SKM-1 treated with dmso at 0.1 percent for 144 hours (cell line): ENCODE results near the gene EDN1.

Experiments
- DNase-seq: peaks from one replicate; lab custom pipeline; 2025; ENCODE audit not compliant: unreplicated experiment; lab: John Stamatoyannopoulos, UW

EDN1 gene

GRCh38 chr6:12269110-12269509 lies 21.1 kb upstream of the EDN1 start:
- DNase-seq, result peak; percentile 72

GRCh38 chr6:12270551-12271230 lies 19.5 kb upstream of the EDN1 start:
- DNase-seq, result no peak

- no peak for DNase-seq
Observed at GRCh38 chr6:12271594-12271993, 18.6 kb upstream of the EDN1 start.

DNA sequence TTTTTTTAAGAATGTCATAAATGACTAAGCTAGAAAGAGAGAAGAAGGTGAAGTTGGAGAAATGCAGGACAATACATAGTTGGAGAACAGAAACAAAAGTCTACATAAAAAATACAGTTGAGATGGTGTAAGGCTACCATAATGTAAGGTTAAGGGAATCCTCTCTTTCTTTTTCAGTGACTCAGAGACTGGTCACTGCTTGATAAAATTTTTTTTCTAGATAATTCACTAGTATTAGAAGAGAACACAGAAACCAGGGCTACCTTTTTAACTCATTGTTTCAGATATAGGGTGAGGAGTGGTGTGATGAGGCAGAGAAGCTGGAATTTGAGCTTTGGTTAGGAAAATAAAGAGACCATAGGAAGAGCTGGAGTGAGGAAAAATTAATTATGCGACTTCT lies 18.2 kb upstream of the EDN1 start:
- DNase-seq, result no peak

DNA sequence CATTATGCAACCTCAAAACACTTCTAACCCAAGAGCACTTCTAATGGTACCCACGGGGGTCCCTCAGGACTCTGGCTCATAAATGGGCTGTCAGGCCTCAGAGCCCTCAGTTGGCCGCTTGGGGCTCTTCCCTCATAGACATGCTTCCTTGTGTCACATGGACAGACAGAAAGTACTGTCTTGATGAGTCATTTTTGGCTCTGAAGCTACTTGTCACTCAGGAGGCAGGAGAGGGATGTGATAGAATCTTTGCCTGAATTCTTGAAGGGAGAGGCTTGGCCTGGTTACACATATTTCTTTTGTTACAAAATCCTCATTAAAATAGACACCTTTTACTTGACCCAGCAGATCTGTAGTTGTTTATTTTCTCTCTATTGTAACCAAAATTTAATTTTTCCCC lies 15.1 kb upstream of the EDN1 start:
- DNase-seq, result no peak

DNA sequence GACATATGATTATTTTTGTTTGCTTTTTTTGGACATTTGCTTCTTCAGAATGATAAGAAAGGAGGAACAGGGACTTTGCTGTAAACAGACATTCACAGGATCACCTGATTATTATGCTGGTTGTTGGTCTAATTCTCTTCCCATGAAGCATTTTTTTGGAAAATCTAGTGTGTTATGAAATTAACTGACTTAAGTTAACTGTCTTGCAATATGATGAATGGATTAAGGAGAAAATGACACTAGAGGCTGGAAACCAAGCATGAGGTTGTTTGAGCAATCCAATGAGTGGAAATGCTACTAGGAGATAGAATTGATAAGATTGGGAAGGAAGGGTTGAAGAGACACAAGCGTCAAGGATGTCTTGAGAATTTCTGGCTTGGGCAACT lies 13.2 kb upstream of the EDN1 start:
- DNase-seq, result no peak

- no peak for DNase-seq
Observed at GRCh38 chr6:12277386-12277785, 12.8 kb upstream of the EDN1 start.

GRCh38 chr6:12278915-12279314 lies 11.2 kb upstream of the EDN1 start:
- DNase-seq, result no peak

DNA sequence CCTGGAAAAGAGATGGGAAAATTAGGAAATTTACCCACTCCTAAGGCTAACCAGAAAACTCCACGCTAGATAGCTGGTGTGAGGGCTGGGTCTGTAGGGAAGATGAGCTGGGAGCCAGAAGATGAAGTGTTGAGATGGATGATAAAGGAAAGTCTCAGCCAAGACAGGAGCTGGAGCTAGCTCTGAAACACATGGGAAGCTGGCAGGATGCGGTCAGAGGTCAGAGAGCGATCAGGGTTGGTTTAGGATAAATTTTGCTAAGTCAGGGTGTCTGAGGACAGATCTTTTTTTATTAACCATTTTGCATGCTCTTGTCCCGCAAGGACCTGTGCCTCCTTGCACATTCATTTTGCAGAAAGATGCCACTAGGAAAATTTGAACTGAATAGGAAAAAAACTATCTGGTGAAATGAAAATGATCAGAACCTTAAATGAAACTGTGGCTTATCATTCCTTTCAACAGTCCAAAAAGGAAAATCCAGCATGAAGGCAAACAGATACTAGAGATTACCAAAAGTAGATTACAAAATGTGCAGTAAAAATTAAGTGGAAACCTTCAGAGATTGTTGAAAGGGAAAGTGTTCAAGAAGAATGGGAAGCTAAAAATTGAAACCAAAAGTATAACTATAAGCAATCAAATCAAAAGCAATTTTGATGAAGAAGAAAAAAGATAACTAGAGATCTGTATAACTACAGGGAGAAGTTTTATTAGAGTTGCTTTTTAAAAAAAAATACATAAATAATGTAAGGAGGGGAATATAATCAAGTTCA lies 10.7 kb upstream of the EDN1 start:
- no peak for DNase-seq

DNA sequence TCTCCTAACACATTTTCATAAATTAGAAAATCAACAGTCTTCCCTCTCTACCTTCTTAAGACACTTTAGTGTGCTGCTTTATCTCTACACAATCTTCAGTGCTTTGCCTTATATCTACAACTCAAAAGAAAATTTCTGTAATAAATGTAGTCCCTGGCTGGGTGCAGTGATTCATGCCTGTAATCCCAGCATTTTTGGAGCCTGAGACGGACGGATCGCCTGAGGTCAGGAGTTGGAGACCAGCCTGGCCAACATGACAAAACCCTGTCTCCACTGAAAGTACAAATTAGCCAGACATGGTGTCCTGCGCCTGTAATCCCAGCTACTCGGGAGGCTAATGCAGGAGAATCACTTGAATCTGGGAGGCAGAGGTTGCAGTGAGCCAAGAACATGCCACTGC lies 9.7 kb upstream of the EDN1 start:
- DNase-seq, result no peak

DNA sequence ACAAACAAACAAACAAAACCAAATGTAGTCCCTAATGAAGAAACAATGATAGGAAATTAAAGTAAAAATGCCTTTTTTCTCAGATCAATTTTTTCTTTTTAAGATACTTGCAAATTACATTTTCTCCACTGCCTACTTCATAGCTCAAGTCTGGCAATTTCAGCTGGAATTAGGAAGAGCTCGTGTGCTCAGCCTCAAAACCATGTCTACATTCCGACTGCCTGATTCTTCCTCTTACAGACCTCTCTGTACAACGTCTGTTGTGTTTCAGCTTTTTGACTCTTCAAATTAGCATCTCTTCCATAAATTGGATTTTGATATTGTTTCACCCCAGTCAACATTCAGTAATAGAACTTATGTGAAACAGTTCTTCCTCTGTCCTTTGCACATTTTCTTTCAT lies 9.3 kb upstream of the EDN1 start:
- DNase-seq, result no peak

DNA sequence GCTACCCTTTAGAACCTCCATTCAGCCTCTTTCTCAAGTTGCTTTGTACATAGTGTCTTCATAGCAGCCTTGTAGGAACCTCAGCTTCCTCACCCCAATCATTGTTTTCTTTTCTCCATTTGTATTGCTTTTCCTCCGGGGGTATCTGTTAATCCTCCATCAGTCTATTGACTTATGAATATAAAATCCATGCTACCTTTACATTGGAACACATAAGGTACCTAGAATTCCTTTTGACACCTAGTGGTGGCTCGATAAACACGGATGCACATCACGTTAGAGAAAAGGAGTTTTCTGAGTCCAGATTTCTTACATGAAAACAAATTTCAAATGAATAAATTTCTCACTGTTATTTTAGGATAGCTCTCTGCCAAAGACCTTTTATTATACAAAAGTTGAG lies 6.3 kb upstream of the EDN1 start:
- DNase-seq, result no peak

- peak; percentile 63 for DNase-seq
Observed at GRCh38 chr6:12286373-12287110, 3.6 kb upstream of the EDN1 start.

DNA sequence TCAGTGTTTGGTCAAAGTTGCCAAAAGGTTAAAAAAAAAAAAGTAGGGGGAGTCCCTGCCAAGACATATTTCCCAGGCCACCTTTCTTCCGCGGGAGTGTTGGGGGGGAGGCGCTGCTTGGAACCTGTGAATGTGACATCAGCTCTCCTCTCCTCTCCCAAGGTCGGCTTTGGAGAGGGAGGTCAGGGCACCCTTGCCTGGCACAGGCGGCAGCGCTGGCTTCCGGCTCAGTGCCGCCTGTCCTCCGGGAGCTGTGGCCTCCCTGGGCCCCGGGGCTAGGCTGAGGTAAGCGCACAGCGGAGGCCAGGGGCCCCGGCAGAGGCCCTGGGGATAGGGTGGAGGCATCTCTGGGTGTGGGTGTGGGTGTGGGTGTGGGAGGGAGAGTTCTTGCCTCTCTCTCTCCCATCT lies 1.9 kb upstream of the EDN1 start:
- no peak for DNase-seq

DNA sequence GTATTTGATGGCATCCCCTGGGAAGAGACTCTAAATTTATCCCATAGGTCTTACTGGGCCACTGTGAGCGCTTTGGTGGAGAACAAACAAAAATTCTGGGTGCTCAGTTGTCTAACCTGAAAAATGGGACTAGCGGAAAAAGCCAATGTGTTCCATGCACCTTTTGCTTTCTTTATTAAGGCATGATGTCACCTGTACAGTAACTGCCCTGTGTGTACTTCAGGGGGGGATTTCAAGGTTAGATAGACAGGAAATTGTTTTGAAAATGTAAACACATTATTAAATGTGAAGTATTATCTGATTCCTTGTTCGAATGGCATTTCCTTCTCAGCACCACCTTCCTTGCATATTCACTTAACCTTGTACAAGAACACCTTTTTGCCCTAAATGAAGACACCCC lies 1.2 kb upstream of the EDN1 start:
- no peak for DNase-seq

DNA sequence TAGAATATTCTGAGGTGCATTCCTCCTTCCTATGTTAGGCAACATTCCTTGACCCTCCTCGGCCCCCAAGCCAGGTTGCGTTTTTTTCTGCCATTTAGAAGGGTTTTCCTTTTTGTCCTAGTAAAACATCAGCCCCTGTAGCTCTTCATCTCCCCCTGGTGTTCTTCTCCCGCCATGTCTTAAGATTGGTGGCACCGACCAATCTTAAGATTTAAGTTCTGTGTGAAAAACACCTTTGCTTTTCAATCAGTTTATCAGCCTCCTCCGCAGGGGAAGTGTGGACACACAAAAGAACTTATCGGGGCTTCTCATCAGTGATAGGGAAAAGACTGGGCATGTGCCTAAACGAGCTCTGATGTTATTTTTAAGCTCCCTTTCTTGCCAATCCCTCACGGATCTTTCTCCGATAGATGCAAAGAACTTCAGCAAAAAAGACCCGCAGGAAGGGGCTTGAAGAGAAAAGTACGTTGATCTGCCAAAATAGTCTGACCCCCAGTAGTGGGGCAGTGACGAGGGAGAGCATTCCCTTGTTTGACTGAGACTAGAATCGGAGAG lies 719 bp upstream of the EDN1 start:
- peak; percentile 75 for DNase-seq

GRCh38 chr6:12291071-12291838 lies 1.1 kb downstream of the EDN1 start:
- DNase-seq, result no peak

GRCh38 chr6:12291839-12292604 lies 1.9 kb downstream of the EDN1 start:
- DNase-seq, result no peak

DNA sequence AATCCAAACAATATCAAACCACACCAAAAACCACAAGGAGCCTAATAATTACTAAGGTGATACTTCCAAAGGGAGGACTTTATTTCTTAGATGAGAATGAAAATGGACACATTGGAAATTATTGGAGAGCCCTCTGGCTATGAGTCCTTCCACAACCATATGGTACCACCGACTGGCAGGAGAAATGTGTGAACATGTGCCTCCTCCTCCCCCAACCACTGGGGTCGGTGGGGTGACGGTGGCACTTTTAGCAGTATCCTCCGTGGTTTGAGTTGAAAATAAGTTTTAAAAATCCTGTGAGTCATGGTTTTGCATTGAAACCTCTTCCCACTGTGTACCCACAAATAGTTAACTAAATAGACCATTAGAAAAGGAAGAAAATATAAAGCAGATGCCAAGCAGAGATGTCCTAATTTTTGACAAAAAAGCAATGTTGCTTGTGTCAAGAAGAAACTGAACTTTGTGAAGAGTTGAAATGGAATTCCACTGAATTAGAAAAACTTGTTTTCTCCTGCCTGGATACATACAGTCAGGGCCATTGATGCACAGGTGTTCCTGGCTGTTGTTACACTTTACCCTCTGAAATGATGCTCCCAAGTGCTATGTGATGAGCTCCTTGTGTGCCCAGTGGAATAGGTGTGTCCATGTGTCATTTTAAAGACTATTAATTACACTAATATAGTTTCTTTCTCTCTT lies 3.2 kb downstream of the EDN1 start:
- DNase-seq, result no peak
